ENCODE data around the gene PCDHB14.

- no peak for TF ChIP-seq POLR2A (IDR thresholded peaks at IDR 0.05)
- no peak for TF ChIP-seq CTCF (IDR thresholded peaks at IDR 0.05)
Observed at GRCh38 chr5:141258948-141259347, 35.8 kb downstream of the PCDHB14 start.
